BJ (cell line): ENCODE data around the gene ATG2A. TPM values are rescaled to one million over a fixed set of nuclear protein-coding genes. Genes with fewer than 3 reads are reported as not detected.

Experiments used
- CTCF ChIA-PET: fragments of 350-600 bp; formaldehyde crosslinking; extraction: SDS; loops from one replicate; lab custom pipeline; 2021; ENCODE audit warnings: antibody characterized with exemption, inconsistent platforms; lab: Yijun Ruan, JAX
- POLR2A ChIA-PET: fragments of 300-600 bp; sonication (Branson Sonifier 250); formaldehyde crosslinking; extraction: SDS; loops from one replicate; lab custom pipeline; 2021; ENCODE audit warnings: antibody characterized with exemption; lab: Charles Lee
- DNase-seq: peaks from one replicate; pipeline ENCODE4 v3.0.0-alpha.2; 2011; ENCODE audit warnings: low read depth
- H3K27me3 ChIP-seq: 2 replicates; pipeline ENCODE4 v1.6.0; 2011; ENCODE audit warnings: low read length; ENCODE audit not compliant: control insufficient read depth, insufficient read depth
- H3K36me3 ChIP-seq: 2 replicates; pipeline ENCODE4 v1.5.1; 2011; ENCODE audit warnings: low read length; ENCODE audit not compliant: control insufficient read depth, insufficient read depth
- H3K4me3 ChIP-seq: 2 replicates; pipeline ENCODE4 v1.5.1; 2011; ENCODE audit warnings: low read depth, mild to moderate bottlenecking, control low read depth, low read length
- polyA minus RNA-seq: library from RNA; depleted of rRNA, polyadenylated mRNA; stranded (reverse); fragments of >200 nt; gene quantifications from 2 replicates; pipeline ENCODE4 v1.2.3, GENCODE V29; 2011; rRNA and poly(A)+ RNA removed
- polyA plus RNA-seq: library from polyadenylated mRNA; depleted of rRNA; stranded (reverse); fragments of >200 nt; gene quantifications from 2 replicates; pipeline ENCODE4 v1.2.3, GENCODE V29; 2011; rRNA removed
- TF ChIP-seq, protein P1 (sequence below): IDR thresholded peaks from 2 replicates; pipeline ENCODE4 v1.5.1; 2011; ENCODE audit warnings: low read depth, mild to moderate bottlenecking, control low read depth, inconsistent platforms, low read length, moderate library complexity; ENCODE audit not compliant: insufficient read depth

The ATG2A gene
- 3.7 and 7.0 TPM in 2 replicates for polyA plus RNA-seq
- polyA minus RNA-seq: 7.3 and 9.2 TPM in 2 replicates

GRCh38 chr11:64916775-64917662 lies at the start of gene ATG2A:
ATG2A (minus strand) TSS chr11:64917209; CDS start chr11:64917135, 74 bp downstream.
- Histone ChIP-seq H3K27me3 (no peaks in the 10 kb centered on the region), H3K36me3 (peaks cover 18% of the 10 kb centered on the region), H3K4me3 (peak within 1 kb of the TSS; percentile 69)
- DNase-seq: peak; percentile 100
- CTCF ChIA-PET: interaction anchor here (1.4 to 2.8 kb wide), 6 partner anchors 10 to 97 kb away, joined by 3 to 8 read pairs (median 6); partner anchors contain the start of gene ARL2
- POLR2A ChIA-PET: no interaction called here
- TF ChIP-seq, protein P1, sequence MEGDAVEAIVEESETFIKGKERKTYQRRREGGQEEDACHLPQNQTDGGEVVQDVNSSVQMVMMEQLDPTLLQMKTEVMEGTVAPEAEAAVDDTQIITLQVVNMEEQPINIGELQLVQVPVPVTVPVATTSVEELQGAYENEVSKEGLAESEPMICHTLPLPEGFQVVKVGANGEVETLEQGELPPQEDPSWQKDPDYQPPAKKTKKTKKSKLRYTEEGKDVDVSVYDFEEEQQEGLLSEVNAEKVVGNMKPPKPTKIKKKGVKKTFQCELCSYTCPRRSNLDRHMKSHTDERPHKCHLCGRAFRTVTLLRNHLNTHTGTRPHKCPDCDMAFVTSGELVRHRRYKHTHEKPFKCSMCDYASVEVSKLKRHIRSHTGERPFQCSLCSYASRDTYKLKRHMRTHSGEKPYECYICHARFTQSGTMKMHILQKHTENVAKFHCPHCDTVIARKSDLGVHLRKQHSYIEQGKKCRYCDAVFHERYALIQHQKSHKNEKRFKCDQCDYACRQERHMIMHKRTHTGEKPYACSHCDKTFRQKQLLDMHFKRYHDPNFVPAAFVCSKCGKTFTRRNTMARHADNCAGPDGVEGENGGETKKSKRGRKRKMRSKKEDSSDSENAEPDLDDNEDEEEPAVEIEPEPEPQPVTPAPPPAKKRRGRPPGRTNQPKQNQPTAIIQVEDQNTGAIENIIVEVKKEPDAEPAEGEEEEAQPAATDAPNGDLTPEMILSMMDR: no peak

DNA sequence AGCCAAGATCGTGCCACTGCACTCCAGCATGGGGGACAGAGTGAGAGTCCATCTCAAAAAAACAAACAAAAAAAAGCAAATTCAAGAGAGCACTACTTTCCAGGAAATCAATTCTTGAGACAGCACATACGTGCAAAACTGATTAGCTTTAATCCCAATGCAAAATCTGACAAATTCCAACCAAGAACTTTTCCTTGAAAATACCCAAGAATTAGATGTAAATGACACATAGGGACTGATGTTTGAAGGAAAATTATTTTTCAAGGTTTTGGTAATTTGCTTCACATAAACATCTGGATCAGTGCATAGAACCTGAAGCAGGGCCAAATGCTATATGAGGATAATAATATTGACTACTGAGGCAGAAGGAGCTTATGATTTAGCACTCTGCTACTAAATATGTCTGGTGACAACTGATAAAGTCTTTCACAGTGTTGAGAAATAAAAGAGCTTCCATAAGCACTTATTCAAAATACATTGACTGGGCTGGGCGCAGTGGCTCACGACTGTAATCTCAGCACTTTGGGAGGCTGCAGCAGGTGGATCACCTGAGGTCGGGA lies 46.1 kb upstream of the ATG2A start:
- Histone ChIP-seq H3K4me3 (no peak overlapping the region), H3K27me3 (no peaks in the 10 kb centered on the region), H3K36me3 (no peaks in the 10 kb centered on the region)
- TF ChIP-seq, protein P1: no peak
- DNase-seq: no peak
- POLR2A ChIA-PET: no interaction called here
- CTCF ChIA-PET: interaction anchor here (0.6 to 0.9 kb wide), 3 partner anchors 21 to 98 kb away, joined by 3 to 4 read pairs (median 4); no protein-coding TSS in a partner anchor

DNA sequence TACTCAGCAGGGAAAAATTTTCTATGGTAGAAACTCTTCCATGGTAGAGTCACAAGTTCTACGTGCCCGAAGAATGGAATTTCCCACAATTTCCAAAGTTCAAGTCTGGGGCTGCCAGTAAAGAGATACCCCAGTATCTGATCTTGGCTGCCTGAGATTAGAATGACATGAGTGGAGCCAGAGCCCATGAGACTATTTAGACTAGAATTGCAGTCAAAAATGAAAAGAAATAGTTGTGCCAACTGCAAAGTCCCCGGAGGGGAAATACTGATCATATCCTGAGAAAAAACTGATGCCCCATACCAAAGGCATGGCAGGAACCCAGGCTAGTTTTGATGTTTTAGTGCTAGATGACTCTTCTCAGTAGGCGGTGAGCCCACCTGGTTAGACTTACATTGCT lies 43.7 kb upstream of the ATG2A start:
- ChIA-PET CTCF (interaction anchor here (0.6 kb wide), 1 partner anchor 14 kb away, joined by 3 read pairs; no protein-coding TSS in a partner anchor), POLR2A (no interaction called here)
- Histone ChIP-seq H3K27me3 (no peaks in the 10 kb centered on the region), H3K36me3 (no peaks in the 10 kb centered on the region), H3K4me3 (no peak overlapping the region)
- TF ChIP-seq, protein P1: no peak
- no peak for DNase-seq

DNA sequence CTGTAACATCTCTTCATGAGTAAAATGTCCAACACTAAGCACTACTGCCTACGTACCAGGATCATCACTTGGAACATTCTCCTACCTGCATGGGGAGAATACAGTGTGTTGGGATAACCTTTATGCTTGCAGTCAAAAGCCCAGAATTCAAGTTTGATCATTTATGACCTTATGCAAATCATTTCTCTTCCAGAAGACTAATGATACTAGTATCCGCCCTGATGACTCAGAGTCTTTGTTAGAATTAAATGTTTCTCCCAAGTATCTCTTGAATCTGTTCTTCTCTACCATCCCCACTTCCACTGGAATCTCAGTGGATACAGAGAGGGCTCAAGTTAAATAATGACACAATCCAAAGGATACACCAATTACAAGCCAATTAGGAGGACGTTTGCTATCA lies 42.5 kb upstream of the ATG2A start:
- POLR2A ChIA-PET: no interaction called here
- CTCF ChIA-PET: no interaction called here
- TF ChIP-seq, protein P1: no peak
- H3K27me3 ChIP-seq: no peaks in the 10 kb centered on the region; the same call in 1 of the 2 replicates
- H3K4me3 ChIP-seq: no peak overlapping the region
- H3K36me3 ChIP-seq: no peaks in the 10 kb centered on the region
- no peak for DNase-seq

GRCh38 chr11:64954201-64954600 lies 37.2 kb upstream of the ATG2A start:
- peaks cover 3% of the 10 kb centered on the region; the same call in 1 of the 2 replicates for H3K27me3 ChIP-seq
- no peak overlapping the region for H3K4me3 ChIP-seq
- TF ChIP-seq, protein P1: no peak
- no peak for DNase-seq
- ChIA-PET CTCF (interaction anchor here (1.0 kb wide), 1 partner anchor 60 kb away, joined by 3 read pairs; no protein-coding TSS in a partner anchor), POLR2A (no interaction called here)
- H3K36me3 ChIP-seq: no peaks in the 10 kb centered on the region
